Chondrocyte (in vitro differentiated cells): ENCODE results near the gene TAGLN2. TPM values are rescaled to one million over a fixed set of nuclear protein-coding genes. Genes with fewer than 3 reads are reported as not detected.

ENCODE experiments used
- DNase-seq: peaks from one replicate; pipeline ENCODE4 v3.0.0; 2021; ENCODE audit warnings: mixed read lengths, low spot score
- H3K27ac Mint-ChIP-seq: one replicate; pipeline ENCODE4 v1.8.0; 2021; ENCODE audit warnings: mild to moderate bottlenecking, moderate library complexity, mixed read lengths; ENCODE audit not compliant: unreplicated experiment
- H3K27me3 Mint-ChIP-seq: 2 replicates; pipeline ENCODE4 v1.8.0; 2021; ENCODE audit warnings: low read depth, mixed read lengths
- H3K36me3 Mint-ChIP-seq: 2 replicates; pipeline ENCODE4 v1.8.0; 2021; ENCODE audit warnings: low read depth, mixed read lengths
- H3K4me1 Mint-ChIP-seq: 2 replicates; pipeline ENCODE4 v1.8.0; 2021; ENCODE audit warnings: low read depth, mild to moderate bottlenecking, mixed read lengths
- H3K4me3 Mint-ChIP-seq: one replicate; pipeline ENCODE4 v1.8.0; 2021; ENCODE audit warnings: mild to moderate bottlenecking, moderate library complexity, mixed read lengths; ENCODE audit not compliant: unreplicated experiment
- H3K9me3 Mint-ChIP-seq: 2 replicates; pipeline ENCODE4 v1.8.0; 2021; ENCODE audit warnings: low read depth, mixed read lengths
- long read RNA-seq: library from polyadenylated mRNA; stranded (forward); transcript quantifications from one replicate; pipeline ENCODE4 v2.0.0, GENCODE V29; 2021
- total RNA-seq: library from RNA; stranded (reverse); gene quantifications from 3 replicates; pipeline ENCODE4 v1.2.1, GENCODE V29; 2021
- TF ChIP-seq, protein P1 (sequence below): fragments of 200-600 bp; sonication (generic); IDR thresholded peaks from 2 replicates; pipeline ENCODE4 v1.5.0; 2021; ENCODE audit warnings: antibody characterized with exemption, mild to moderate bottlenecking, moderate library complexity

The TAGLN2 gene
- total RNA-seq = 222 to 392 TPM (median 388 TPM) in 3 replicates
- long read RNA-seq, transcript TAGLN2-203 (5 exons, 1,604 nt) = major isoform, 271 of 319 reads
- long read RNA-seq, partial matches to known transcripts = 14 of 319 reads
- long read RNA-seq, other reads (novel, unspliced or antisense) = 32 of 319 reads

DNA sequence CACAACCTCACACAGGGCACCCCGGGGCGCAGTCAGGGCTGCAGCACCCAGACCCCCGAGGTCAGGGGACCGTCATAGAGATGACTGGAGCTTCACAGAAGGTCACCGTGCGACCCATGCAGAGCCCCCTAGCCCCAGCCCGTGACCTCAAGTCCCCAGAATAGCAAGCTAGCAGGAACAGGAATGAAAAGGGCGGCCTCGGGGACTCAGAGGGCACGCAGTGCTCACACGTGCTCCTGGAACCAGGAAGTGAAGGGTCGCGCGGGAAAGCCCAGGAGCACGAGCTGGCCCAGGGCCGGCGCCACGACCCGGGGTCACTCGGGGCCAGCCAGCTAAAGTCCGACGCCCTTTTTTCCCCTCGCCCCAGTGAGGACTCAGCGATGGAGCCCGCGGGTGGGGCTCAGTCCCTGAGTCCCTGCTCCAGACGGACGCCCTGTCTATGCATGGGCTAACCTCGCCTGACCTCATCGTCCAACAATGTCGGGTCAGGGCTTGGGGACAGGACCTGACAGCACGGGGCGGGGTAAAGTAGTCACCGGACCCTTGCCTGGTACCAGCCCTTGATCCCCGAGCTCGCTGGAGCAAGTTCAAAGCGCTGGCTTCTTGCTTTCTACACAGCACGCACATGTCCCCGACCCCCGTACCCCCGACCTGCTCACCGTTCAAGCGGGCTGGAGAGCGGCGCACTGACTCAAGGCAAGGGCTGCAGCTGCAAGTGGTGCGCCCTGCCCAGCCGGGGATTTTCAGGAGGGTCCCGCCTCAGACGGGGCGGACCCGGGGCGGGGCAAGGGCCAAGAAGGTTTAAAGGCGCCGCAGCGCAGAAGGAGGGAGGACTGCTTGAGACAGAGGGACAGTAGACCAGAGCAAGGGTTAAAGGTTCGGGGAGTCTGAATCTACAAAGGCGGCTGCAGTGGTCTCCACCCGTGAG is at the start of gene TAGLN2:
Gene TAGLN2 (minus strand): TSS at position 717 of the 928 bp plus-strand sequence. CDS start 4,998 bp downstream, outside the sequence.
- Mint-ChIP-seq H3K27ac (peak within 1 kb of the TSS; percentile 100), H3K27me3 (no peaks in the 10 kb centered on the region), H3K4me1 (peaks cover 51% of the 10 kb centered on the region), H3K4me3 (peak within 1 kb of the TSS; percentile 99), H3K9me3 (no peaks in the 10 kb centered on the region), H3K36me3 (peaks cover 3% of the 10 kb centered on the region)
- TF ChIP-seq, protein P1, sequence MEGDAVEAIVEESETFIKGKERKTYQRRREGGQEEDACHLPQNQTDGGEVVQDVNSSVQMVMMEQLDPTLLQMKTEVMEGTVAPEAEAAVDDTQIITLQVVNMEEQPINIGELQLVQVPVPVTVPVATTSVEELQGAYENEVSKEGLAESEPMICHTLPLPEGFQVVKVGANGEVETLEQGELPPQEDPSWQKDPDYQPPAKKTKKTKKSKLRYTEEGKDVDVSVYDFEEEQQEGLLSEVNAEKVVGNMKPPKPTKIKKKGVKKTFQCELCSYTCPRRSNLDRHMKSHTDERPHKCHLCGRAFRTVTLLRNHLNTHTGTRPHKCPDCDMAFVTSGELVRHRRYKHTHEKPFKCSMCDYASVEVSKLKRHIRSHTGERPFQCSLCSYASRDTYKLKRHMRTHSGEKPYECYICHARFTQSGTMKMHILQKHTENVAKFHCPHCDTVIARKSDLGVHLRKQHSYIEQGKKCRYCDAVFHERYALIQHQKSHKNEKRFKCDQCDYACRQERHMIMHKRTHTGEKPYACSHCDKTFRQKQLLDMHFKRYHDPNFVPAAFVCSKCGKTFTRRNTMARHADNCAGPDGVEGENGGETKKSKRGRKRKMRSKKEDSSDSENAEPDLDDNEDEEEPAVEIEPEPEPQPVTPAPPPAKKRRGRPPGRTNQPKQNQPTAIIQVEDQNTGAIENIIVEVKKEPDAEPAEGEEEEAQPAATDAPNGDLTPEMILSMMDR = no peak
- no peak for DNase-seq

GRCh38 chr1:159974350-159974965 is 49.2 kb upstream of the TAGLN2 start:
- Mint-ChIP-seq H3K27ac (no peak overlapping the region), H3K36me3 (no peaks in the 10 kb centered on the region), H3K4me1 (no peaks in the 10 kb centered on the region), H3K27me3 (peaks cover 39% of the 10 kb centered on the region), H3K4me3 (no peak overlapping the region), H3K9me3 (no peaks in the 10 kb centered on the region)
- TF ChIP-seq, protein P1 = no peak
- DNase-seq = no peak

DNA sequence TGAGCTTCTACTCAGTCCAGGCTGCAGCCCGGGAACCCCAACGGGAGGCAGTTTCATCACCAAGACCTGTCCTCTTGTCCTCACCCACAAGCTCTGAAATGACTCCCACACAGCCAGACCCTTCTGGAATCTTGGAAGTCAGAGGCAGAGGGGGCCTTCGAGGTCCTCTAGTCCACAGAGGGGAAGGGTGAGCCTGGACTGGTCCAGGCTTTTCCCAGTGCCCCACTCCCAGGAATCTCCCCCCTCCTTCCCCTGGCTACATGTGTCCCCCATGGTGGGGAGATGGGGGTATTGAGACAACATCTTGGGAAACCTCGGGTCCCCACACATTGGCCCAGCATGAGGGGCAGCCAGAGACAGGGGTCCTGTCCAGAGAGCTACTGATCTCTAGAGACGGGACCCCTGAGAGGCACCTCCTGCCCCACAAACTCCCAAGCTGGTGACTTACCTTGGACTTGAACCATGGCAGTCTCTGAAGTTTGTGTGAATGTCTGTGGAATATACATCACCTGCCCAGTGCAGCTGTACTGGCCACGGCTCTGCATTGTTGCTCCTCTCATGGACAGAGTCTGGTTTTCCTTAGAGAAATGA is 48.1 kb upstream of the TAGLN2 start:
- DNase-seq = no peak
- Mint-ChIP-seq H3K27me3 (peaks cover 35% of the 10 kb centered on the region), H3K9me3 (no peaks in the 10 kb centered on the region), H3K4me1 (no peaks in the 10 kb centered on the region), H3K27ac (no peak overlapping the region), H3K36me3 (no peaks in the 10 kb centered on the region), H3K4me3 (no peak overlapping the region)
- TF ChIP-seq, protein P1 = no peak

DNA sequence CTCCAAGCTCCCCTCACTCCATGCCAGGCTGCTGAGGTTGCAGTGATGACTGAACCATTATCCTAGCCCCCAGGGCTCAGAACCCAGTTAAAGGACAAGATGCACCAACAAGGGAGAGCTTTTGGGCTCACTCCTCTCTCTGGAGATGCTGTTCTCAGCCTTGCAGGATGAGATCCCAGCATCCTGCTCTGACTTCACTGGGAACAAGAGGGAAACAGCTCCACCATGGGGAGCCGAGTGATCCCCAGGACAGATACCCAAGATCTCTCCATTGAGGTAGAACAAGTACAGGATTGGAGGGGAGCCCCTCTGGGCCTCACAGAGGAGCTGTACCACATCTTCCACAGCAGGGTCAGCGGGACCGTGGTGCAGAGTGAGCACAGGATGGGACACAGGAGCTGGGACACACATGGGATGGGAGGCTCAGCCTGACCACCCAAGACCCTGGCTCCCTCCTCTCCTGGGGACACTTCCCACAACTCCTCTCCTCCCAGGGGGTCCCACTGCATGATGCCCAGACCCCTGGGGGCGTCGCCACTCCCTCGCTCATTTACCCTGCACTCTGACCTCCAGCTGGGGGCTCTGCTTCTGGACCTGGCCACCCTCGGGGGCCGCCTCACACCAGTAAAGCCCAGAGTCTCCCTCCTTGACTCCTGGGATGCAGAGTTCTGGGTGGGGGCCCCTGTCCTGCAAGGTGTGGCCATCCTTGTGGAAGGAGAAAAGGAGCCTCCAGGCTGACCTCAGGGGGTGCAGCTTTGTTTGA is 47.3 kb upstream of the TAGLN2 start:
- no peak overlapping the region for H3K27ac Mint-ChIP-seq

More for the DNA sequence above, 47.3 kb upstream of the TAGLN2 start:
- TF ChIP-seq, protein P1 = no peak
- Mint-ChIP-seq H3K36me3 (peaks cover 2% of the 10 kb centered on the region), H3K4me1 (no peaks in the 10 kb centered on the region), H3K27me3 (peaks cover 36% of the 10 kb centered on the region), H3K4me3 (no peak overlapping the region), H3K9me3 (peaks cover 6% of the 10 kb centered on the region)
- DNase-seq = no peak
